ENCODE results near the gene NDUFB4. TPM values are rescaled to one million over a fixed set of nuclear protein-coding genes. Genes with fewer than 3 reads are reported as not detected.
A peak's percentile ranks its signal among the peaks of the same experiment; 100 is the strongest.
"Not testable (repeated sequence)": the region's sequence is repeated elsewhere in the genome, so short reads cannot be mapped to it uniquely, and the experiment has no call there.

The NDUFB4 gene
- total and polyA plus RNA-seq, 10 donors, result 65.9 to 158 (median 84.6) TPM

- Histone ChIP-seq H3K27me3 (replicated peaks in 1 of 7) (no peaks in the 10 kb centered on the region), H3K4me3 (no peak overlapping the region), H3K4me1 (no peaks in the 10 kb centered on the region), H3K36me3 (no peaks in the 10 kb centered on the region), H3K27ac (no peak overlapping the region), H3K9me3 (no peaks in the 10 kb centered on the region)
- TF ChIP-seq POLR2AphosphoS5 (IDR thresholded peaks at IDR 0.05) (no peak), CTCF (IDR thresholded peaks at IDR 0.05 in 8 of 11, conservative IDR thresholded peaks at IDR 0.05 in 3 of 11) (no peak), POLR2A (IDR thresholded peaks at IDR 0.05) (no peak)
- DNase-seq, result no peak
- intact Hi-C loops (cut with DNase I; ENCODE audit: low total_unique reads), result no loop called here
- WGBS, 5 donors, result 77 to 86% (median 79%) methylated on average over 6 of the region's 6 CpGs
Measured at GRCh38 chr3:120637851-120638559, 41.9 kb downstream of the NDUFB4 start.

- H3K4me3 ChIP-seq; intact Hi-C loops (cut with DNase I; ENCODE audit: low total_unique reads); H3K36me3 ChIP-seq; H3K27me3 ChIP-seq (replicated peaks in 1 of 7); H3K9me3 ChIP-seq; DNase-seq; H3K27ac ChIP-seq; H3K4me1 ChIP-seq: not testable (repeated sequence)
- WGBS, 5 donors, result 90 to 96% (median 91%) methylated on average over 4 of the region's 4 CpGs
Measured at GRCh38 chr3:120638820-120639219, 42.7 kb downstream of the NDUFB4 start.

GRCh38 chr3:120640231-120640630, 44.1 kb downstream of the NDUFB4 start:
- Histone ChIP-seq H3K27ac (peak overlapping the region in 2 of 8 donors; percentile 20 to 42), H3K27me3 (replicated peaks in 1 of 7) (no peaks in the 10 kb centered on the region), H3K4me3 (no peak overlapping the region), H3K9me3 (no peaks in the 10 kb centered on the region), H3K4me1 (no peaks in the 10 kb centered on the region), H3K36me3 (no peaks in the 10 kb centered on the region)
- TF ChIP-seq CTCF (IDR thresholded peaks at IDR 0.05 in 8 of 11, conservative IDR thresholded peaks at IDR 0.05 in 3 of 11) (no peak), POLR2A (IDR thresholded peaks at IDR 0.05) (no peak), POLR2AphosphoS5 (IDR thresholded peaks at IDR 0.05) (no peak)
- intact Hi-C loops (cut with DNase I; ENCODE audit: low total_unique reads), result no loop called here
- WGBS, 5 donors, result 88 to 100% (median 94%) methylated on average over 1 of the region's 1 CpG
- no peak for DNase-seq

- peak overlapping the region in 3 of 8 donors; percentile 6 to 42 (median 36) for H3K27ac ChIP-seq
- intact Hi-C loops (cut with DNase I; ENCODE audit: low total_unique reads), result no loop called here
- no peaks in the 10 kb centered on the region for H3K9me3 ChIP-seq
- WGBS, 5 donors, result 83 to 95% (median 88%) methylated on average over 2 of the region's 2 CpGs
- H3K4me1 ChIP-seq, result no peaks in the 10 kb centered on the region
- DNase-seq, result no peak
- TF ChIP-seq POLR2A (IDR thresholded peaks at IDR 0.05), result no peak
- no peak for TF ChIP-seq POLR2AphosphoS5 (IDR thresholded peaks at IDR 0.05)
- TF ChIP-seq CTCF (IDR thresholded peaks at IDR 0.05 in 8 of 11, conservative IDR thresholded peaks at IDR 0.05 in 3 of 11), result no peak
- no peak overlapping the region for H3K4me3 ChIP-seq
- no peaks in the 10 kb centered on the region for H3K27me3 ChIP-seq (replicated peaks in 1 of 7)
- H3K36me3 ChIP-seq, result no peaks in the 10 kb centered on the region
Measured at GRCh38 chr3:120641696-120642246, 45.6 kb downstream of the NDUFB4 start.
